GM21717 (cell line): ENCODE results near the gene MERTK.

Experiments used
- ATAC-seq: cut with Tn5 transposase; IDR thresholded peaks from one replicate; pipeline ENCODE4 v1.9.1; 2021; ENCODE audit warnings: mild to moderate bottlenecking, moderate library complexity; ENCODE audit not compliant: unreplicated experiment

The MERTK gene

GRCh38 chr2:111975053-111975552, 76.7 kb downstream of the MERTK start:
- ATAC-seq, result no peak

- no peak for ATAC-seq
These were observed 77.4 kb downstream of the MERTK start for GRCh38 chr2:111975819-111976218.

- ATAC-seq, result no peak
These were observed 78.8 kb downstream of the MERTK start for GRCh38 chr2:111977240-111977639.

- no peak for ATAC-seq
These were observed 80.2 kb downstream of the MERTK start for GRCh38 chr2:111978452-111979170.

- ATAC-seq, result no peak
These were observed 83.3 kb downstream of the MERTK start for GRCh38 chr2:111981666-111982065.

- ATAC-seq, result no peak
These were observed 84.4 kb downstream of the MERTK start for GRCh38 chr2:111982822-111983221.

- ATAC-seq, result no peak
These were observed 85.2 kb downstream of the MERTK start for GRCh38 chr2:111983478-111984212.

- ATAC-seq, result no peak
These were observed 85.8 kb downstream of the MERTK start for GRCh38 chr2:111984213-111984604.

GRCh38 chr2:111985514-111985913, 87.1 kb downstream of the MERTK start:
- ATAC-seq, result no peak

- no peak for ATAC-seq
These were observed 87.9 kb downstream of the MERTK start for GRCh38 chr2:111986116-111986900.

GRCh38 chr2:111990375-111990774, 92.0 kb downstream of the MERTK start:
- ATAC-seq, result no peak

- ATAC-seq, result no peak
These were observed 92.4 kb downstream of the MERTK start for GRCh38 chr2:111990856-111991255.

- no peak for ATAC-seq
These were observed 95.6 kb downstream of the MERTK start for GRCh38 chr2:111994042-111994441.

- ATAC-seq, result no peak
These were observed 96.7 kb downstream of the MERTK start for GRCh38 chr2:111995148-111995547.

GRCh38 chr2:111999809-112000208, 101.4 kb downstream of the MERTK start:
- ATAC-seq, result no peak

- no peak for ATAC-seq
These were observed 102.2 kb downstream of the MERTK start for GRCh38 chr2:112000399-112001135.

- no peak for ATAC-seq
These were observed 102.8 kb downstream of the MERTK start for GRCh38 chr2:112001136-112001715.

- ATAC-seq, result no peak
These were observed 103.5 kb downstream of the MERTK start for GRCh38 chr2:112001942-112002341.

GRCh38 chr2:112003576-112004252, 105.3 kb downstream of the MERTK start:
- no peak for ATAC-seq

- peak; percentile 52 for ATAC-seq
These were observed 105.8 kb downstream of the MERTK start for GRCh38 chr2:112004253-112004645.
